AG04450 (cell line): Measurements from ENCODE around the gene ANO7. TPM values are rescaled to one million over a fixed set of nuclear protein-coding genes. Genes with fewer than 3 reads are reported as not detected.

Experiments
- CTCF ChIA-PET: fragments of 300-600, 350-600 bp; formaldehyde crosslinking; extraction: SDS; loops from one replicate; lab custom pipeline; 2022; ENCODE audit warnings: antibody characterized with exemption, inconsistent platforms; lab: Charles Lee
- POLR2A ChIA-PET: fragments of 350-600 bp; formaldehyde crosslinking; extraction: SDS; loops from one replicate; lab custom pipeline; 2021; ENCODE audit warnings: antibody characterized with exemption, inconsistent platforms; lab: Yijun Ruan, JAX
- DNase-seq: peaks from one replicate; pipeline ENCODE4 v3.0.0-alpha.2; 2011; ENCODE audit warnings: low read depth, low spot score
- H3K27ac ChIP-seq: one replicate; pipeline ENCODE4 v1.5.1; 2012; ENCODE audit warnings: low read depth, low read length, control low read depth
- H3K27me3 ChIP-seq: one replicate; pipeline ENCODE4 v1.6.0; 2012; ENCODE audit warnings: low read length; ENCODE audit not compliant: control insufficient read depth, insufficient read depth
- H3K4me3 ChIP-seq: 2 replicates; pipeline ENCODE4 v1.5.1; 2011; ENCODE audit warnings: mild to moderate bottlenecking, low read depth, low read length, control low read depth
- H3K9me3 ChIP-seq: 2 replicates; pipeline ENCODE4 v1.5.1; 2012; ENCODE audit warnings: low read length; ENCODE audit not compliant: control insufficient read depth, insufficient read depth
- polyA plus RNA-seq: library from polyadenylated mRNA; depleted of rRNA; stranded (reverse); fragments of >200 nt; gene quantifications from 2 replicates; pipeline ENCODE4 v1.2.3, GENCODE V29; 2011
- TF ChIP-seq, protein P1 (sequence below): IDR thresholded peaks from 2 replicates; pipeline ENCODE4 v1.5.1; 2011; ENCODE audit warnings: low read depth, low read length, control low read depth, inconsistent platforms

Gene ANO7
- polyA plus RNA-seq, 1 experiment, result 0.21 TPM

- TF ChIP-seq, protein P1, sequence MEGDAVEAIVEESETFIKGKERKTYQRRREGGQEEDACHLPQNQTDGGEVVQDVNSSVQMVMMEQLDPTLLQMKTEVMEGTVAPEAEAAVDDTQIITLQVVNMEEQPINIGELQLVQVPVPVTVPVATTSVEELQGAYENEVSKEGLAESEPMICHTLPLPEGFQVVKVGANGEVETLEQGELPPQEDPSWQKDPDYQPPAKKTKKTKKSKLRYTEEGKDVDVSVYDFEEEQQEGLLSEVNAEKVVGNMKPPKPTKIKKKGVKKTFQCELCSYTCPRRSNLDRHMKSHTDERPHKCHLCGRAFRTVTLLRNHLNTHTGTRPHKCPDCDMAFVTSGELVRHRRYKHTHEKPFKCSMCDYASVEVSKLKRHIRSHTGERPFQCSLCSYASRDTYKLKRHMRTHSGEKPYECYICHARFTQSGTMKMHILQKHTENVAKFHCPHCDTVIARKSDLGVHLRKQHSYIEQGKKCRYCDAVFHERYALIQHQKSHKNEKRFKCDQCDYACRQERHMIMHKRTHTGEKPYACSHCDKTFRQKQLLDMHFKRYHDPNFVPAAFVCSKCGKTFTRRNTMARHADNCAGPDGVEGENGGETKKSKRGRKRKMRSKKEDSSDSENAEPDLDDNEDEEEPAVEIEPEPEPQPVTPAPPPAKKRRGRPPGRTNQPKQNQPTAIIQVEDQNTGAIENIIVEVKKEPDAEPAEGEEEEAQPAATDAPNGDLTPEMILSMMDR, result no peak
- Histone ChIP-seq H3K27ac (no peak overlapping the region), H3K27me3 (peaks cover 4% of the 10 kb centered on the region), H3K4me3 (no peak overlapping the region), H3K9me3 (no peaks in the 10 kb centered on the region)
- ChIA-PET CTCF (no interaction called here), POLR2A (no interaction called here)
- no peak for DNase-seq
These were observed 18.7 kb downstream of the ANO7 start for GRCh38 chr2:241207151-241207550.

GRCh38 chr2:241207641-241208040 is 19.2 kb downstream of the ANO7 start:
- Histone ChIP-seq H3K4me3 (no peak overlapping the region), H3K9me3 (no peaks in the 10 kb centered on the region), H3K27me3 (peaks cover 5% of the 10 kb centered on the region), H3K27ac (no peak overlapping the region)
- ChIA-PET POLR2A (no interaction called here), CTCF (interaction anchor here (0.6 kb wide), 1 partner anchor 45 kb away, joined by 5 read pairs; no protein-coding TSS in a partner anchor)
- TF ChIP-seq, protein P1, result no peak
- no peak for DNase-seq

DNA sequence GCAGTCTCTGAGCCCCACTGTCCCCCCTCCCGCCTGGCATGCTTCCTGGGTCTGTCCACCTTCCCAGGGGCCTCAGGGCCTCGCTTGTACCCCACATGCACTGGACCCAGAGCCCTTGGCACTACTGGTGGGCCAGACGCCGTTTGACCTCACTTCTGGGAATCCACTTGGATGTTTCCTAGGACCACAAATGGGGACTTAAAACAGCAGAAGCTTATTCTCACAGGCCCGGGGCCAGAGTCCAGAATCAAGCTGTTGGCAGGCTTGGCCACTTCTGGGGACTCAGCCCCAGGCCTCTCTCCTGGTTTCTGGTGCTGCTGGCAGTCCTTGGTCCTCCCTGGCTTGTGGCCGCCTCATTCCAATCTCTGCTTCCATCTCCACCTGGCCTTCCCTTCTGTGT is 19.6 kb downstream of the ANO7 start:
- Histone ChIP-seq H3K4me3 (no peak overlapping the region), H3K27ac (no peak overlapping the region), H3K9me3 (no peaks in the 10 kb centered on the region), H3K27me3 (peaks cover 5% of the 10 kb centered on the region)
- ChIA-PET POLR2A (no interaction called here), CTCF (interaction anchor here (0.6 kb wide), 1 partner anchor 45 kb away, joined by 5 read pairs; no protein-coding TSS in a partner anchor)
- TF ChIP-seq, protein P1, result no peak
- DNase-seq, result no peak

- TF ChIP-seq, protein P1, result no peak
- no peak for DNase-seq
- Histone ChIP-seq H3K27ac (no peak overlapping the region), H3K9me3 (no peaks in the 10 kb centered on the region), H3K4me3 (no peak overlapping the region), H3K27me3 (peaks cover 12% of the 10 kb centered on the region)
- POLR2A ChIA-PET, result no interaction called here
- CTCF ChIA-PET, result no interaction called here
These were observed 20.8 kb downstream of the ANO7 start for GRCh38 chr2:241209271-241209670.

DNA sequence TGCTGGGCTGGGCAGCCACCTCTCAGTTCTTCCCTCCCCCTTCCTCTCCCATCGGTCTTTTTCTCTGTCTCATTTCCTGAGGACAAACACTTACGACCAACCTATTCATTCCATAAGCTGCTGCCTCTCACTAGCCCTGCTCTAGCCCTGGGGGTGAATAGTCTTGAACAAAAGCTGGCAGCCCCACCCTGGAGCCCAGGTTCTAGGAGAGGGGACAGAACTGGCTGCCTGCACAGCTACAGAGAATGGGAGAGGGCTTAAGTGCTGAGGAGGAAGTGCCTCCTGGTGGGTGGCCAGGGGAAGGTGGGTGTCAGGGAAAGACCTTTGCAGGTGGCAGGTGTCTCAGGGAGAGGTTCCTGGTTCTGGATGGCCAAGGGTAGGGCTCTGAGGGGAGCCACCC is 22.8 kb downstream of the ANO7 start:
- ChIA-PET POLR2A (no interaction called here), CTCF (no interaction called here)
- DNase-seq, result no peak
- no peak overlapping the region for H3K27ac ChIP-seq
- H3K9me3 ChIP-seq, result no peaks in the 10 kb centered on the region
- H3K4me3 ChIP-seq, result no peak overlapping the region
- TF ChIP-seq, protein P1, result no peak
- peaks cover 18% of the 10 kb centered on the region for H3K27me3 ChIP-seq
